Endodermal cell (in vitro differentiated cells): Measurements from ENCODE around the gene ZNF207. TPM values are rescaled to one million over a fixed set of nuclear protein-coding genes. Genes with fewer than 3 reads are reported as not detected.
A peak's percentile ranks its signal among the peaks of the same experiment; 100 is the strongest.
"Not testable (repeated sequence)": the region's sequence is repeated elsewhere in the genome, so short reads cannot be mapped to it uniquely, and the experiment has no call there.

Experiments
- DNase-seq: peaks from one replicate; pipeline ENCODE4 v3.0.0-alpha.2; 2017
- H3K27ac ChIP-seq: 2 replicates; pipeline ENCODE4 v1.5.1; 2013; ENCODE audit warnings: mild to moderate bottlenecking, low read depth, low read length, moderate library complexity
- H3K27me3 ChIP-seq: 2 replicates; pipeline ENCODE4 v1.6.1; 2013; ENCODE audit warnings: mild to moderate bottlenecking, low read length, moderate library complexity; ENCODE audit not compliant: insufficient read depth, control insufficient read depth, poor library complexity, severe bottlenecking
- H3K36me3 ChIP-seq: 2 replicates; pipeline ENCODE4 v1.7.0; 2013; ENCODE audit warnings: mild to moderate bottlenecking, low read length, moderate library complexity; ENCODE audit not compliant: control insufficient read depth, insufficient read depth
- H3K4me1 ChIP-seq: one replicate; pipeline ENCODE4 v1.7.0; 2013; ENCODE audit warnings: low read length; ENCODE audit not compliant: control insufficient read depth, insufficient read depth
- H3K4me3 ChIP-seq: 2 replicates; pipeline ENCODE4 v1.5.1; 2013; ENCODE audit warnings: mild to moderate bottlenecking, low read length, moderate library complexity
- H3K9ac ChIP-seq: 2 replicates; pipeline ENCODE4 v1.6.1; 2013; ENCODE audit warnings: mild to moderate bottlenecking, low read length, moderate library complexity; ENCODE audit not compliant: poor library complexity, severe bottlenecking; ENCODE audit errors: extremely low read depth
- H3K9me3 ChIP-seq: 2 replicates; pipeline ENCODE4 v1.6.1; 2013; ENCODE audit warnings: mild to moderate bottlenecking, low read length, moderate library complexity; ENCODE audit not compliant: control insufficient read depth
- H3K27ac Mint-ChIP-seq: 2 replicates; pipeline ENCODE4 v1.8.0; 2020; ENCODE audit warnings: mixed read lengths
- H3K27me3 Mint-ChIP-seq: 2 replicates; pipeline ENCODE4 v1.8.0; 2021; ENCODE audit warnings: mild to moderate bottlenecking, mixed read lengths; ENCODE audit not compliant: insufficient read depth
- H3K36me3 Mint-ChIP-seq: 2 replicates; pipeline ENCODE4 v1.8.0; 2020; ENCODE audit warnings: low read depth, mixed read lengths
- H3K4me1 Mint-ChIP-seq: 2 replicates; pipeline ENCODE4 v1.8.0; 2020; ENCODE audit warnings: mixed read lengths
- H3K4me3 Mint-ChIP-seq: 2 replicates; pipeline ENCODE4 v1.8.0; 2020; ENCODE audit warnings: mild to moderate bottlenecking, moderate library complexity, mixed read lengths
- H3K9me3 Mint-ChIP-seq: 2 replicates; pipeline ENCODE4 v1.8.0; 2020; ENCODE audit warnings: mild to moderate bottlenecking, mixed read lengths
- WGBS, 2 experiments: methylation state at CpG; one replicate each; pipeline versions ENCODE4 v1.1.5 to v1.1.7; 2013; ENCODE audit warnings: missing lambda C conversion rate in 2 of 2, mixed read lengths in 1 of 2; ENCODE audit not compliant: insufficient coverage in 1 of 2, insufficient read length in 1 of 2; 5-methylcytosine and 5-hydroxymethylcytosine counted together
- total RNA-seq, 2 donors: library from RNA; stranded (reverse); fragmentation: NEBNext Ultra II Directional in 1 of 2; extraction: Animal tissue kit (Norgen Biotek cat#: 25700) in 1 of 2; gene quantifications; 2 replicates in 1 of 2; 3 replicates in 1 of 2; pipeline ENCODE4 v1.2.1, GENCODE V29; 2021
- TF ChIP-seq, protein P1 (sequence below): fragments of 200-600 bp; sonication (generic); conservative IDR thresholded peaks from 2 replicates; pipeline ENCODE4 v1.5.0; 2021; ENCODE audit warnings: antibody characterized with exemption, mild to moderate bottlenecking

Gene ZNF207
- total RNA-seq, 2 donors from 2014 or later = 234 to 255 TPM

DNA sequence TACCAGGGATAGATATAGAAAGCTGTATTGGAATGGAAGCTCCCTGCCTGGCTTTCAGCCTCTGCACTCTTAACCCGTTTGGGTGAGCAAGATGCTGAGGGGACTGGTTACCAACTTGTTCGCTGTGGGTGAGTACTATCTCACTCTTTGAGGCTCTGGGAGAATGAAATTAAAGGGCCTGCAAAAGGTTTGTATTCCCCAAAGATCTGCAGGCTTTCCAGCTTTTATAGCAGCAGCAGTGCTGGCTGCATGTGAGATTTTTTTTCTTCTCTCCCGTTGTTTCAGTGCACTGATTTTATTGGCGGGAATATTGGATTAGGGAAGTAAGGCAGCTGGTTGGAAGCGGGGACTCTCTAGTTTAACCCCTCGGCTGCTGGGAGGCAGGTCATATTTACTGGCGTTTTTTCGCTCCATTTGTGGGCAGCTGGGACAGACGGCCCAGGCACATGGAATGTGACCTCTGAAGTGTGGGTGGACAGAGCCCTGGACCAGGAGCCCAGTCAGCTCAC, 38.9 kb upstream of the ZNF207 start:
- no peaks in the 10 kb centered on the region for H3K36me3 ChIP-seq
- Mint-ChIP-seq H3K27me3 (peaks cover 9% of the 10 kb centered on the region), H3K4me3 (peak overlapping the region; percentile 8), H3K36me3 (no peaks in the 10 kb centered on the region), H3K4me1 (peaks cover 15% of the 10 kb centered on the region), H3K9me3 (no peaks in the 10 kb centered on the region), H3K27ac (no peak overlapping the region)
- DNase-seq = peak; percentile 71
- H3K9ac ChIP-seq = no peak overlapping the region
- 35 to 36% methylated on average over 5 to 9 of the region's 9 CpGs for WGBS, 2 experiments
- TF ChIP-seq, protein P1, sequence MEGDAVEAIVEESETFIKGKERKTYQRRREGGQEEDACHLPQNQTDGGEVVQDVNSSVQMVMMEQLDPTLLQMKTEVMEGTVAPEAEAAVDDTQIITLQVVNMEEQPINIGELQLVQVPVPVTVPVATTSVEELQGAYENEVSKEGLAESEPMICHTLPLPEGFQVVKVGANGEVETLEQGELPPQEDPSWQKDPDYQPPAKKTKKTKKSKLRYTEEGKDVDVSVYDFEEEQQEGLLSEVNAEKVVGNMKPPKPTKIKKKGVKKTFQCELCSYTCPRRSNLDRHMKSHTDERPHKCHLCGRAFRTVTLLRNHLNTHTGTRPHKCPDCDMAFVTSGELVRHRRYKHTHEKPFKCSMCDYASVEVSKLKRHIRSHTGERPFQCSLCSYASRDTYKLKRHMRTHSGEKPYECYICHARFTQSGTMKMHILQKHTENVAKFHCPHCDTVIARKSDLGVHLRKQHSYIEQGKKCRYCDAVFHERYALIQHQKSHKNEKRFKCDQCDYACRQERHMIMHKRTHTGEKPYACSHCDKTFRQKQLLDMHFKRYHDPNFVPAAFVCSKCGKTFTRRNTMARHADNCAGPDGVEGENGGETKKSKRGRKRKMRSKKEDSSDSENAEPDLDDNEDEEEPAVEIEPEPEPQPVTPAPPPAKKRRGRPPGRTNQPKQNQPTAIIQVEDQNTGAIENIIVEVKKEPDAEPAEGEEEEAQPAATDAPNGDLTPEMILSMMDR = no peak
- H3K27me3 ChIP-seq = no peaks in the 10 kb centered on the region
- no peaks in the 10 kb centered on the region for H3K9me3 ChIP-seq
- H3K27ac ChIP-seq = peak overlapping the region; percentile 60
- H3K4me1 ChIP-seq = no peaks in the 10 kb centered on the region
- no peak overlapping the region for H3K4me3 ChIP-seq

DNA sequence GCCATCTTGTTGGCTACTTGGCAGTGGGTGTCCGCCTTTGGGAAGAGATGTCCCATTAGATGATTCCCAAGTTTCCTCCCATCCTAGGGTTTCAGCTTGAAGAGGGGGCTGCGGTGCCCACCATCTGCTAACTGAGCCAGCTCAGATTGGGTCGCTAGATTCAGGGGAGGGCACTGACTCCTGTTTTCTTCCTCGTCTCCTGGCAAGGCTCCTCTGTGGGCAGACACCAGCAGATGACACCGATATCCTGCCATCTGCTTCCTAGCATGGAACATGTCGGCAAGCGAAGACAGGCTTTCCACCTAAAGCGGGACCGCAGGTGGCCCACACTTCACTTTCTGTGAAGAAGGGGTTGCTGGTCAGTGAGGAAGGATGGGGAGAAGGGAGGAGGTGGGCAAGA, 35.3 kb upstream of the ZNF207 start:
- no peak overlapping the region for H3K4me3 ChIP-seq

DNA sequence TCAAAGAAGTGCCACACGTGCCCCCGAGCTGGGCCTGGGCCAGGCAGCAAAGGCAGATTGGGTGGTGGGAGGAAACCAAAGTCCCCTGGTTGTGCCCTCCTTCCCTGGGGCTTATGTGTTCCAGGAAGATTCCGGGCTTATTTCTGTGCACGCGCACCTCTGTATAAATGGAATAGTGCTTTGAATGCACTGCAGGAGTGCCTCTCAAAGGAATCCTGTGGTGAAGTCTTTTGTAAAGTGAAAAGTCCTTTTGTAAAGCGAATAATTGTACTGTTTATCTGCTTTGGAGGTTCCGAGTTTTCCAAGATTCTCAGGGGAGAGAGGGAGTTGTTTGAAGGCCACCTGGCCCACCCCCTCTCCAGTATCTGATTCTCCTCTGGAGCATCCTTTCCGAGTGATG, 34.8 kb upstream of the ZNF207 start:
- 86 to 92% methylated on average over 5 to 8 of the region's 8 CpGs for WGBS, 2 experiments
- H3K27me3 Mint-ChIP-seq = peaks cover 9% of the 10 kb centered on the region
- Histone ChIP-seq H3K4me1 (no peaks in the 10 kb centered on the region), H3K36me3 (no peaks in the 10 kb centered on the region), H3K27ac (no peak overlapping the region), H3K9me3 (no peaks in the 10 kb centered on the region), H3K4me3 (no peak overlapping the region), H3K27me3 (no peaks in the 10 kb centered on the region), H3K9ac (no peak overlapping the region)
- H3K4me3 Mint-ChIP-seq = no peak overlapping the region
- no peaks in the 10 kb centered on the region for H3K9me3 Mint-ChIP-seq
- no peaks in the 10 kb centered on the region for H3K36me3 Mint-ChIP-seq
- peaks cover 15% of the 10 kb centered on the region for H3K4me1 Mint-ChIP-seq
- no peak for DNase-seq
- no peak overlapping the region for H3K27ac Mint-ChIP-seq
- TF ChIP-seq, protein P1 = no peak

More for the DNA sequence above, 35.3 kb upstream of the ZNF207 start:
- H3K9me3 ChIP-seq = no peaks in the 10 kb centered on the region
- no peaks in the 10 kb centered on the region for H3K36me3 Mint-ChIP-seq
- TF ChIP-seq, protein P1 = no peak
- H3K4me1 Mint-ChIP-seq = peaks cover 15% of the 10 kb centered on the region
- H3K9ac ChIP-seq = no peak overlapping the region
- no peak overlapping the region for H3K27ac ChIP-seq
- H3K36me3 ChIP-seq = no peaks in the 10 kb centered on the region
- no peak overlapping the region for H3K4me3 Mint-ChIP-seq
- no peak overlapping the region for H3K27ac Mint-ChIP-seq
- H3K27me3 ChIP-seq = no peaks in the 10 kb centered on the region
- peaks cover 9% of the 10 kb centered on the region for H3K27me3 Mint-ChIP-seq
- 95 to 97% methylated on average over 6 to 9 of the region's 9 CpGs for WGBS, 2 experiments
- DNase-seq = no peak
- H3K9me3 Mint-ChIP-seq = no peaks in the 10 kb centered on the region
- H3K4me1 ChIP-seq = no peaks in the 10 kb centered on the region

DNA sequence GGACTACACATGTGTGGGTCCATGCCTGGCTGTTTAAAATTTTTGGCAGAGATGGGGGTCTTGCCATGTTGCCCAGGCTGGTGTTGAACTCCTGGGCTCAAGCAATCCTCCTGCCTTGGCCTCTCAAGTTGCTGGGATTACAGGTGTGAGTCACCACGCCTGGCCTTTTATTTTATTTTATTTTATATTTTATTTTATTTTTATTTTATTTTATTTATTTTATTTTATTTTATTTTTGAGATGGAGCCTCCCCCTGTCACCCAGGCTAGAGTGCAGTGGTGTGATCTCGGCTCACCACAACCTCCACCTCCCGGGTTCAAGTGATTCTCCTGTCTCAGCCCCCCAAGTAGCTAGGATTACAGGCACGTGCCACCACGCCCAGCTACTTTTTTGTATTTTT, 33.3 kb upstream of the ZNF207 start:
- not testable (repeated sequence) for H3K9me3 ChIP-seq, H3K36me3 Mint-ChIP-seq, DNase-seq, H3K27me3 ChIP-seq, H3K36me3 ChIP-seq, H3K27ac ChIP-seq, H3K4me3 Mint-ChIP-seq, H3K4me3 ChIP-seq, H3K9me3 Mint-ChIP-seq, H3K27me3 Mint-ChIP-seq, H3K27ac Mint-ChIP-seq, H3K4me1 Mint-ChIP-seq, H3K9ac ChIP-seq, H3K4me1 ChIP-seq
- 86 to 97% methylated on average over 1 to 4 of the region's 5 CpGs for WGBS, 2 experiments
